PC-3 (cell line): ENCODE measurements around the gene FUT7. TPM values are rescaled to one million over a fixed set of nuclear protein-coding genes. Genes with fewer than 3 reads are reported as not detected.

Experiments used
- ATAC-seq: fragments of 200-7000 bp; cut with Tn5 transposase; 2 replicates; pipeline ENCODE4 v1.9.1; 2020; ENCODE audit warnings: mild to moderate bottlenecking, moderate library complexity
- BruUV-seq: library from RNA; stranded (reverse); fragments of 400-500 nt; replicated peaks from 2 replicates; lab custom pipeline; 2021; lab: Mats Ljungman, UMichigan
- CTCF ChIA-PET: fragments of 300-600 bp; sonication (Branson Sonifier 250); formaldehyde crosslinking; loops from one replicate; lab custom pipeline; 2022; ENCODE audit warnings: antibody characterized with exemption; lab: Charles Lee
- POLR2A ChIA-PET: fragments of 300-600 bp; sonication (Branson Sonifier 250); formaldehyde crosslinking; loops from one replicate; lab custom pipeline; 2022; ENCODE audit warnings: antibody characterized with exemption; ENCODE audit not compliant: unreplicated experiment; lab: Charles Lee
- DNase-seq: peaks from one replicate; pipeline ENCODE4 v3.0.0-alpha.2; 2015
- H2AFZ ChIP-seq: fragments of 300-600 bp; sonication (generic); 2 replicates; pipeline ENCODE4 v1.6.0; 2016; ENCODE audit warnings: antibody characterized with exemption, low read length
- H3F3A ChIP-seq: fragments of 300-600 bp; sonication (generic); one replicate; pipeline ENCODE4 v1.6.0; 2017; ENCODE audit warnings: antibody characterized with exemption, low read length, control low read depth, mild to moderate bottlenecking; ENCODE audit not compliant: unreplicated experiment
- H3K27ac ChIP-seq: fragments of 300-600 bp; sonication (generic); 2 replicates; pipeline ENCODE4 v1.5.1; 2016; ENCODE audit warnings: mild to moderate bottlenecking, low read length
- H3K27me3 ChIP-seq: fragments of 300-600 bp; sonication (generic); 2 replicates; pipeline ENCODE4 v1.6.1; 2016; ENCODE audit warnings: low read length, mixed read lengths
- H3K36me3 ChIP-seq: fragments of 300-600 bp; sonication (generic); 2 replicates; pipeline ENCODE4 v1.6.1; 2016; ENCODE audit warnings: low read depth, mixed run types, low read length, mixed read lengths
- H3K4me1 ChIP-seq: fragments of 300-600 bp; sonication (generic); 2 replicates; pipeline ENCODE4 v1.5.1; 2016; ENCODE audit warnings: low read length; ENCODE audit not compliant: insufficient read depth
- H3K4me2 ChIP-seq: fragments of 300-600 bp; sonication (generic); 2 replicates; pipeline ENCODE4 v1.6.0; 2016; ENCODE audit warnings: low read length
- H3K4me3 ChIP-seq: fragments of 300-600 bp; sonication (generic); 2 replicates; pipeline ENCODE4 v1.5.1; 2016; ENCODE audit warnings: mild to moderate bottlenecking, low read length, mixed read lengths
- H3K79me2 ChIP-seq: fragments of 300-600 bp; sonication (generic); 2 replicates; pipeline ENCODE4 v1.6.1; 2017; ENCODE audit warnings: low read length, mixed read lengths
- H3K9ac ChIP-seq: fragments of 300-600 bp; sonication (generic); 2 replicates; pipeline ENCODE4 v1.6.0; 2016; ENCODE audit warnings: mild to moderate bottlenecking, low read length
- H3K9me2 ChIP-seq: fragments of 300-600 bp; sonication (generic); replicated peaks from 2 replicates; pipeline ENCODE4 v1.6.1; 2016; ENCODE audit warnings: mixed run types, low read length, mixed read lengths
- H3K9me3 ChIP-seq: fragments of 300-600 bp; sonication (generic); 2 replicates; pipeline ENCODE4 v1.6.1; 2016; ENCODE audit warnings: low read length, mixed read lengths
- H4K20me1 ChIP-seq: fragments of 300-600 bp; sonication (generic); 2 replicates; pipeline ENCODE4 v1.6.1; 2016; ENCODE audit warnings: low read length, mixed read lengths
- EZH2 ChIP-seq: fragments of 300-600 bp; sonication (generic); IDR thresholded peaks from one replicate; pipeline ENCODE4 v1.6.1; 2017; ENCODE audit warnings: antibody characterized with exemption, mild to moderate bottlenecking, low read length; ENCODE audit not compliant: unreplicated experiment
- EZH2phosphoT487 ChIP-seq: fragments of 300-600 bp; sonication (generic); IDR thresholded peaks from 2 replicates; pipeline ENCODE4 v1.6.1; 2018; ENCODE audit warnings: mild to moderate bottlenecking, antibody characterized with exemption, low read length, borderline replicate concordance
- intact Hi-C: fragments of 100-400 bp; cut with micrococcal nuclease; formaldehyde crosslinking; loops from 2 replicates; pipeline ENCODE4 v1.9.0; 2023
- total RNA-seq: library from RNA; depleted of rRNA; stranded (reverse); fragments of >200 nt; gene quantifications from 2 replicates; pipeline ENCODE4 v1.2.3, GENCODE V29; 2014
- TF ChIP-seq, protein P1 (sequence below): fragments of 300-600 bp; sonication (generic); conservative IDR thresholded peaks from 2 replicates; pipeline ENCODE4 v1.5.1; 2017; ENCODE audit warnings: antibody characterized with exemption, low read depth, mild to moderate bottlenecking, low read length

FUT7 gene
- total RNA-seq, 1 experiment from 2014 or later = not detected

DNA sequence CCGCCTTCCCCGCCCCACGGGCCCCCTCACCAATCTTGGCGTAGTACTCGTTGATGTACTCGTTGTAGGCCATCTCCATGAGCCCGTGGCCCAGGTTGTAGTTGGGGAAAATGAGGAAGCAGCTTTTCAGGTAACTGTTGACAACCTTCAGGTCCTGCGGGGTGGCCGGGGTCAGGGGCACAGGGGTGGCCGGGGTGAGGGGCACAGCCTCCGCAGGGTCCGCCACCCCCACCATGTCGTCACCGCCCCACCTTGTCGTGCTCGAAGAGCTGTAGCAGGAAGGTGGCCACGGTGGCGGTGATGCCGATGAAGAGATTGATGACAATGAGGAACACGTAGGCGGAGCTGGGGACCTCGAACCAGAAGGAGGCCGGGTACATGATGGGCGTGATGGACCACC, 20.7 kb downstream of the FUT7 start:
- ATAC-seq (no peak), DNase-seq (no peak)
- no peak overlapping the region for H3K4me3 ChIP-seq
- no peak overlapping the region for H3K4me2 ChIP-seq
- TF ChIP-seq, protein P1, sequence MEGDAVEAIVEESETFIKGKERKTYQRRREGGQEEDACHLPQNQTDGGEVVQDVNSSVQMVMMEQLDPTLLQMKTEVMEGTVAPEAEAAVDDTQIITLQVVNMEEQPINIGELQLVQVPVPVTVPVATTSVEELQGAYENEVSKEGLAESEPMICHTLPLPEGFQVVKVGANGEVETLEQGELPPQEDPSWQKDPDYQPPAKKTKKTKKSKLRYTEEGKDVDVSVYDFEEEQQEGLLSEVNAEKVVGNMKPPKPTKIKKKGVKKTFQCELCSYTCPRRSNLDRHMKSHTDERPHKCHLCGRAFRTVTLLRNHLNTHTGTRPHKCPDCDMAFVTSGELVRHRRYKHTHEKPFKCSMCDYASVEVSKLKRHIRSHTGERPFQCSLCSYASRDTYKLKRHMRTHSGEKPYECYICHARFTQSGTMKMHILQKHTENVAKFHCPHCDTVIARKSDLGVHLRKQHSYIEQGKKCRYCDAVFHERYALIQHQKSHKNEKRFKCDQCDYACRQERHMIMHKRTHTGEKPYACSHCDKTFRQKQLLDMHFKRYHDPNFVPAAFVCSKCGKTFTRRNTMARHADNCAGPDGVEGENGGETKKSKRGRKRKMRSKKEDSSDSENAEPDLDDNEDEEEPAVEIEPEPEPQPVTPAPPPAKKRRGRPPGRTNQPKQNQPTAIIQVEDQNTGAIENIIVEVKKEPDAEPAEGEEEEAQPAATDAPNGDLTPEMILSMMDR = no peak
- no peak for TF ChIP-seq EZH2
- no peak for TF ChIP-seq EZH2phosphoT487
- H4K20me1 ChIP-seq = no peaks in the 10 kb centered on the region
- H3K9ac ChIP-seq = no peak overlapping the region
- H3F3A ChIP-seq = no peaks in the 10 kb centered on the region
- BruUV-seq = TSS peak; percentile 18
- H3K9me3 ChIP-seq = no peaks in the 10 kb centered on the region
- no peaks in the 10 kb centered on the region for H3K4me1 ChIP-seq
- H2AFZ ChIP-seq = no peak overlapping the region
- intact Hi-C loops = no loop called here
- H3K79me2 ChIP-seq = no peaks in the 10 kb centered on the region
- POLR2A ChIA-PET = no interaction called here
- H3K27ac ChIP-seq = no peak overlapping the region
- no peaks in the 10 kb centered on the region for H3K27me3 ChIP-seq
- no peaks in the 10 kb centered on the region for H3K36me3 ChIP-seq
- H3K9me2 ChIP-seq = no peaks in the 10 kb centered on the region
- CTCF ChIA-PET = no interaction called here

GRCh38 chr9:137009938-137010732, 21.8 kb downstream of the FUT7 start:
- Histone ChIP-seq H3K27ac (no peak overlapping the region), H3K4me3 (no peak overlapping the region), H3K36me3 (no peaks in the 10 kb centered on the region), H3K4me1 (no peaks in the 10 kb centered on the region), H3K9ac (no peak overlapping the region), H2AFZ (no peak overlapping the region), H3K9me3 (no peaks in the 10 kb centered on the region), H3K27me3 (no peaks in the 10 kb centered on the region), H3F3A (no peaks in the 10 kb centered on the region), H3K9me2 (no peaks in the 10 kb centered on the region), H3K79me2 (no peaks in the 10 kb centered on the region), H4K20me1 (no peaks in the 10 kb centered on the region), H3K4me2 (no peak overlapping the region)
- no peak for TF ChIP-seq EZH2phosphoT487
- TF ChIP-seq EZH2 = no peak
- TF ChIP-seq, protein P1 = no peak
- ATAC-seq = no peak
- no TSS peak for BruUV-seq
- ChIA-PET POLR2A (no interaction called here), CTCF (no interaction called here)
- no peak for DNase-seq
- intact Hi-C loops = no loop called here

DNA sequence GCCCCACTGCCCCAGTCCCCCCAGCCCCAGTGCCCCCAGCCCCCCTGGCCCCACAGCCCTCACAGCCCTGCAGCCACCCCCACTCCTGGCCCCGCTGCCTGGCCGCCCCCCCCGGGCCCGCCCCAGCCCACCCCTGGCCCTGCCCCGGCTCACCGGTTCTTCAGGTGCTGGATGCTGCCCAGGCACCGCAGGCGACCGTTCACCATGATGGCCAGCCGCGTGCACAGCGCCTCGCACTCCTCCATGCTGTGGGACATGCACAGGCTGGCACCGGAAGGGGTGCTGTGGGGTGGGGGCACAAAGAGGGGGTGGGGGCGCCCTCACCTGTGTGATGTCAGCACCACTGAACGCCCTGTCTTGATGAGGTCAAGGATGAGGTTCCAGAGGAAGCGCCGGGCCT, 22.7 kb downstream of the FUT7 start:
- no peaks in the 10 kb centered on the region for H4K20me1 ChIP-seq
- BruUV-seq = no TSS peak
- H3K9me2 ChIP-seq = no peaks in the 10 kb centered on the region
- no peaks in the 10 kb centered on the region for H3K36me3 ChIP-seq
- no peak overlapping the region for H3K4me3 ChIP-seq
- CTCF ChIA-PET = no interaction called here
- no peaks in the 10 kb centered on the region for H3F3A ChIP-seq
- TF ChIP-seq EZH2 = no peak
- TF ChIP-seq EZH2phosphoT487 = no peak
- TF ChIP-seq, protein P1 = no peak
- H3K27me3 ChIP-seq = no peaks in the 10 kb centered on the region
- no peak overlapping the region for H2AFZ ChIP-seq
- DNase-seq (no peak), ATAC-seq (no peak)
- intact Hi-C loops = no loop called here
- POLR2A ChIA-PET = no interaction called here
- H3K9ac ChIP-seq = no peak overlapping the region
- no peaks in the 10 kb centered on the region for H3K9me3 ChIP-seq
- no peak overlapping the region for H3K27ac ChIP-seq
- H3K4me2 ChIP-seq = no peak overlapping the region
- no peaks in the 10 kb centered on the region for H3K79me2 ChIP-seq
- H3K4me1 ChIP-seq = no peaks in the 10 kb centered on the region
